HAP-1 (cell line): Measurements from ENCODE around the gene ADCY5.
A peak's percentile ranks its signal among the peaks of the same experiment; 100 is the strongest.

Experiments used
- DNase-seq, 2 experiments: peaks; one replicate each; pipeline ENCODE4 v3.0.0-alpha.2; 2016 to 2020; ENCODE audit warnings: low spot score in 2 of 2
- H3K27me3 ChIP-seq: fragments of 250-450 bp; sonication (Bioruptor Pico); 2 replicates; pipeline ENCODE4 v1.5.1; 2020; ENCODE audit warnings: low read depth, mild to moderate bottlenecking, moderate library complexity
- H3K36me3 ChIP-seq: fragments of 250-450 bp; sonication (Bioruptor Pico); replicated peaks from 2 replicates; pipeline ENCODE4 v1.5.1; 2020; ENCODE audit warnings: mild to moderate bottlenecking
- H3K4me1 ChIP-seq: fragments of 250-450 bp; sonication (Bioruptor Pico); 2 replicates; pipeline ENCODE4 v1.5.1; 2020; ENCODE audit warnings: mild to moderate bottlenecking
- H3K4me3 ChIP-seq: fragments of 250-450 bp; sonication (Bioruptor Pico); 2 replicates; pipeline ENCODE4 v1.5.1; 2020; ENCODE audit warnings: mild to moderate bottlenecking, moderate library complexity
- H3K9me3 ChIP-seq: fragments of 250-450 bp; sonication (Bioruptor Pico); 2 replicates; pipeline ENCODE4 v1.5.1; 2020; ENCODE audit warnings: mild to moderate bottlenecking, moderate library complexity
- in situ Hi-C: fragments of 300-500 bp; cut with MboI; formaldehyde crosslinking; loops from 3 replicates; pipeline ENCODE4 v1.14.3; 2020; ENCODE audit warnings: low sequenced_read_pairs, inconsistent platforms, mixed read lengths

The ADCY5 gene

GRCh38 chr3:123324880-123325765, 123.8 kb downstream of the ADCY5 start:
- Histone ChIP-seq H3K4me3 (no peak overlapping the region), H3K9me3 (no peaks in the 10 kb centered on the region), H3K27me3 (peaks cover 3% of the 10 kb centered on the region; the same call in 1 of the 2 replicates), H3K36me3 (no peaks in the 10 kb centered on the region), H3K4me1 (peaks cover 2% of the 10 kb centered on the region)
- in situ Hi-C loops: loop anchor here (5.0 kb wide), 1 partner anchor 162 kb away; no protein-coding TSS in a partner anchor
- no peak for DNase-seq

- Histone ChIP-seq H3K9me3 (no peaks in the 10 kb centered on the region), H3K36me3 (no peaks in the 10 kb centered on the region), H3K4me1 (peaks cover 10% of the 10 kb centered on the region), H3K27me3 (peaks cover 3% of the 10 kb centered on the region; the same call in 1 of the 2 replicates), H3K4me3 (no peak overlapping the region)
- in situ Hi-C loops: no loop called here
- no peak for DNase-seq
Measured at GRCh38 chr3:123323781-123324180, 125.1 kb downstream of the ADCY5 start.

- DNase-seq: no peak
- in situ Hi-C loops: no loop called here
- no peaks in the 10 kb centered on the region for H3K9me3 ChIP-seq
- peaks cover 10% of the 10 kb centered on the region for H3K4me1 ChIP-seq
- H3K27me3 ChIP-seq: no peaks in the 10 kb centered on the region; the same call in 1 of the 2 replicates
- no peaks in the 10 kb centered on the region for H3K36me3 ChIP-seq
- no peak overlapping the region for H3K4me3 ChIP-seq
Measured at GRCh38 chr3:123322866-123323265, 126.0 kb downstream of the ADCY5 start.

- no peak for DNase-seq
- no peaks in the 10 kb centered on the region for H3K27me3 ChIP-seq
- in situ Hi-C loops: no loop called here
- H3K36me3 ChIP-seq: no peaks in the 10 kb centered on the region
- H3K9me3 ChIP-seq: no peaks in the 10 kb centered on the region
- no peak overlapping the region for H3K4me3 ChIP-seq
- peaks cover 10% of the 10 kb centered on the region for H3K4me1 ChIP-seq
Measured at GRCh38 chr3:123321806-123322205, 127.1 kb downstream of the ADCY5 start.

- H3K4me1 ChIP-seq: peaks cover 10% of the 10 kb centered on the region
- H3K9me3 ChIP-seq: no peaks in the 10 kb centered on the region
- no peak for DNase-seq
- peaks cover 3% of the 10 kb centered on the region; the same call in 1 of the 2 replicates for H3K27me3 ChIP-seq
- in situ Hi-C loops: no loop called here
- H3K4me3 ChIP-seq: no peak overlapping the region
- H3K36me3 ChIP-seq: no peaks in the 10 kb centered on the region
Measured at GRCh38 chr3:123320221-123320620, 128.7 kb downstream of the ADCY5 start.

GRCh38 chr3:123319760-123320159, 129.1 kb downstream of the ADCY5 start:
- Histone ChIP-seq H3K27me3 (peaks cover 3% of the 10 kb centered on the region; the same call in 1 of the 2 replicates), H3K4me3 (no peak overlapping the region), H3K4me1 (peaks cover 10% of the 10 kb centered on the region), H3K9me3 (no peaks in the 10 kb centered on the region), H3K36me3 (no peaks in the 10 kb centered on the region)
- DNase-seq: peak; percentile 65 to 88
- in situ Hi-C loops: no loop called here

- Histone ChIP-seq H3K9me3 (no peaks in the 10 kb centered on the region), H3K36me3 (no peaks in the 10 kb centered on the region), H3K4me1 (peaks cover 10% of the 10 kb centered on the region), H3K4me3 (no peak overlapping the region), H3K27me3 (peaks cover 3% of the 10 kb centered on the region; the same call in 1 of the 2 replicates)
- DNase-seq: no peak
- in situ Hi-C loops: no loop called here
Measured at GRCh38 chr3:123318374-123318773, 130.5 kb downstream of the ADCY5 start.

- H3K4me3 ChIP-seq: no peak overlapping the region
- no peak for DNase-seq
- in situ Hi-C loops: no loop called here
- H3K4me1 ChIP-seq: peaks cover 10% of the 10 kb centered on the region
- peaks cover 3% of the 10 kb centered on the region; the same call in 1 of the 2 replicates for H3K27me3 ChIP-seq
- H3K36me3 ChIP-seq: no peaks in the 10 kb centered on the region
- H3K9me3 ChIP-seq: no peaks in the 10 kb centered on the region
Measured at GRCh38 chr3:123317716-123318115, 131.2 kb downstream of the ADCY5 start.

GRCh38 chr3:123315271-123315595, 133.7 kb downstream of the ADCY5 start:
- Histone ChIP-seq H3K36me3 (no peaks in the 10 kb centered on the region), H3K27me3 (peaks cover 3% of the 10 kb centered on the region; the same call in 1 of the 2 replicates), H3K9me3 (no peaks in the 10 kb centered on the region), H3K4me3 (no peak overlapping the region), H3K4me1 (peaks cover 9% of the 10 kb centered on the region)
- in situ Hi-C loops: no loop called here
- no peak for DNase-seq

- Histone ChIP-seq H3K4me3 (no peak overlapping the region), H3K27me3 (peaks cover 3% of the 10 kb centered on the region; the same call in 1 of the 2 replicates), H3K9me3 (no peaks in the 10 kb centered on the region), H3K36me3 (no peaks in the 10 kb centered on the region), H3K4me1 (peaks cover 3% of the 10 kb centered on the region; the same call in 1 of the 2 replicates)
- DNase-seq: no peak
- in situ Hi-C loops: no loop called here
Measured at GRCh38 chr3:123314359-123315270, 134.3 kb downstream of the ADCY5 start.

- DNase-seq: no peak
- Histone ChIP-seq H3K4me1 (no peaks in the 10 kb centered on the region), H3K4me3 (no peak overlapping the region), H3K9me3 (no peaks in the 10 kb centered on the region), H3K36me3 (no peaks in the 10 kb centered on the region), H3K27me3 (peaks cover 3% of the 10 kb centered on the region; the same call in 1 of the 2 replicates)
- in situ Hi-C loops: no loop called here
Measured at GRCh38 chr3:123313889-123314288, 135.0 kb downstream of the ADCY5 start.

- in situ Hi-C loops: no loop called here
- Histone ChIP-seq H3K4me3 (no peak overlapping the region), H3K4me1 (no peaks in the 10 kb centered on the region), H3K36me3 (no peaks in the 10 kb centered on the region), H3K27me3 (peaks cover 3% of the 10 kb centered on the region; the same call in 1 of the 2 replicates), H3K9me3 (no peaks in the 10 kb centered on the region)
- no peak for DNase-seq
Measured at GRCh38 chr3:123312331-123313265, 136.3 kb downstream of the ADCY5 start.

- H3K9me3 ChIP-seq: no peaks in the 10 kb centered on the region
- no peaks in the 10 kb centered on the region for H3K36me3 ChIP-seq
- no peaks in the 10 kb centered on the region for H3K27me3 ChIP-seq
- in situ Hi-C loops: no loop called here
- no peak for DNase-seq
- H3K4me3 ChIP-seq: no peak overlapping the region
- no peaks in the 10 kb centered on the region for H3K4me1 ChIP-seq
Measured at GRCh38 chr3:123311201-123311600, 137.7 kb downstream of the ADCY5 start.
